KBM-7 (cell line): ENCODE data around the gene ILK.

ENCODE experiments used
- DNase-seq: peaks from one replicate; pipeline ENCODE4 v3.0.0-alpha.2; 2015
- in situ Hi-C: fragments of 300-500 bp; cut with MboI; formaldehyde crosslinking; loops from 2 replicates; pipeline ENCODE4 v1.14.3; 2020; ENCODE audit warnings: low sequenced_read_pairs, low pct_unique_long_range_greater_than_20kb, mixed read lengths

Gene ILK

DNA sequence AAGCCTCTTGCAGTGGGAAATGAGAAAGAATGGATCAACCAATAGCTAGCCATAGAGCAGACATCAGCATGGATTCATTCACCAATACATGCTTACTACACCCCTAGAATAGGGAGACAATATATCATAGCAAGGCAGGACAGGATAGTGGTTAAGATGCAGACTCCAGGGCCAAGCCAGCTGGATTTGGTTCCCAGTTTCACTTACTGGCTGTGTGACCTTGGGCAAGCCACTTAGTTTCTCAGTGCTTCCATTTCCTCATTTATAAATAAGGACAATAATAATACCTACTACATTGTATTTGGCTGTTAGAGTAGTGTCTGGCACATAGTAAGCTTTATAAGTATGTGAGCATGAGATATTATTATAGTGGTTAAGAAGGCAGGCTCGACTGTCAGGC lies 44.9 kb downstream of the ILK start:
- in situ Hi-C loops: no loop called here

DNA sequence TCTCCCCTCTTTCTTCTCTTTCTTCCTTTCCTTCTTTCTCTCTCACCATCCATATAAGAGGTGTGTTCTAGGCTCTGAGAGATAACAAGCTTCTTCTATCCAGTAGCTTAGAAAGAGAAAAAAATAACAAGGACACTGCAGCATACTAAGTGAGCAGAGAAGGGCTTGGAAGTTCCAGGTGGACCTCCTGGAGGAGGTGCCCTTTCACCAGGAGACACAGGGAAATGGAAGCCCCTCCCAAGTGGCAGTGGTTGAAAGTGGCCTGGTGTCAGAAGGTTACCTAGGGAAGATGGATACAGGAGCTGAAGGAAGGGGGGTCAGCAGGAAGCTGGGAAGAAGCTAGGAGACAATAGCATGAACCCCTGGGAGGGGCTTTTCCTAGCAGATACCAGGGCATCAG lies 46.5 kb downstream of the ILK start:
- no peak for DNase-seq
- in situ Hi-C loops: no loop called here

More for the DNA sequence above, 44.9 kb downstream of the ILK start:
- DNase-seq: no peak

DNA sequence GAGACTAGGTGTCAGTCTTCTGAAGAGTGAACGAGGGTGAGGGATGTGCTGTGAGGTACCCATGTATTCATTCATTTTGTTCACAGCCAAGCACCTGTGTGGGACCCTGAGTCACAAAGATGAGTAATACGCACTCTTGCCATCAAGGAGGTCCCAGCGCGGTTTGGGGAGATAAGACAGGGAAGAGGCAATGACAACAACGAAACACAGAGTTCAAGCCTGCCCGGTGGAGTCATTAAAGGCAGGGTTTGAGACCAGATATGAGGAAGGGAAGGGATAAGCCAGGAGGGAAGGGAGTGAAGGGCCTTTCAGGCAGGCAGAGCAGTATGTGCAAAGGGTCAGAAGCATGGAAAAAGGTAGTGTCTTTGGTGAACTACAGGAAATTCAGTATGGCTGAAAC lies 47.4 kb downstream of the ILK start:
- in situ Hi-C loops: no loop called here
- no peak for DNase-seq

DNA sequence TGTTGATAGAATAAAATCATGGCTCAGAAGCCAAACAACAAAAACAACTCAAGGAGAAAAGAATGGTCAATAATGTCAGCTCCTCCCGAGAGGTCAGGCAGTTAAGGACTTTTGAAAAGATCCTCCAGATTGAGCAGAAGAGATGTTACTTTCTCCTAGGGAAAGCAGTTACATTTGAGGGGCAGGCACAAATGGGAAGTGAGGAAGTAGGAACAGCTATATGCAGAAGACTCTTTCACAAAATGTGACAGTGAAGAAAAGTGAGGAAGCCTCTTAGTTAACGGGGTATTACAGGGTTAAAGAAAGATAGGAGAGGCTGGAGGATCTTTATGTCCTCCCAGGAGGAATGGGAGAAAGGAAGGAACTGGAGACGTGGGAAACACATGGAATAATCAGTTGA lies 48.6 kb downstream of the ILK start:
- in situ Hi-C loops: no loop called here

DNA sequence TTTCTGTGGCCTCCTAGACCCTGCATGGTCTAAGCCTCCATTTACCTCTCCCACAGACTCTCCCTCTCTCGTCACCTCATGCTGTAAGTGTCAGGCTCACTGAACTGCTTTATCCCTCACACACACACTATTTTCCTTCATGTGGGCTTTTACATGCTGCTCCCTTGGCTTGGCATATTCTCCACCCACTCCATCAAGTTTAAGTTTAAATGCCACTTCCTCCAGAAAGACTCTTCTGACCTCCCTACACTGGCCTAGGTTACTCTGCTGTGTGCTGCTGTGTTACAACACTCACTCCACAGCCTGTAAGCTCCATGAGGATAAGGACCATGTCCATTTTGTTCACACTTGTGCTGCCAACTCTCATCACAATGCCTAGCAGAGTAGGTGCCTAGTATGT lies 49.5 kb downstream of the ILK start:
- in situ Hi-C loops: no loop called here
- DNase-seq: no peak

More for the DNA sequence above, 48.6 kb downstream of the ILK start:
- no peak for DNase-seq

DNA sequence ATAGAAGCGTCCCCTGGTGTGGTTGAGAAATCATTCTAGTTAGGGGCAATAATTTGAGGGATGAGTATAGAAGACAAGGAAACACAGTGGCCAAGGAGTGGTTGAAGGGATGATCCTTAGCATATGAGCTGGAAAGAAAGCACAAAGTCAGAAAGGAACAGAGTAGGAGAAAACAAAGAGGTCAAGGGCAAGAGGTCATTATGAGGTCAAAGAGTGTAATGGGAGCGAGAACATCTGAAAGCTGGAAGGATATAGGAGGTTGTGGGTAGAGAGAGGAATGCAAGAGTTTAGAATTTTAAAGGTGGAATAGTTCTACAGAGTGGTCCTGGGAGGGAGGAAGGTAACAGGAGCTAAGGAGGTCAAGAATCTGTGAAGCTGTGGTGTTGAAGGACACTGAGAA lies 50.1 kb downstream of the ILK start:
- DNase-seq: no peak
- in situ Hi-C loops: no loop called here

DNA sequence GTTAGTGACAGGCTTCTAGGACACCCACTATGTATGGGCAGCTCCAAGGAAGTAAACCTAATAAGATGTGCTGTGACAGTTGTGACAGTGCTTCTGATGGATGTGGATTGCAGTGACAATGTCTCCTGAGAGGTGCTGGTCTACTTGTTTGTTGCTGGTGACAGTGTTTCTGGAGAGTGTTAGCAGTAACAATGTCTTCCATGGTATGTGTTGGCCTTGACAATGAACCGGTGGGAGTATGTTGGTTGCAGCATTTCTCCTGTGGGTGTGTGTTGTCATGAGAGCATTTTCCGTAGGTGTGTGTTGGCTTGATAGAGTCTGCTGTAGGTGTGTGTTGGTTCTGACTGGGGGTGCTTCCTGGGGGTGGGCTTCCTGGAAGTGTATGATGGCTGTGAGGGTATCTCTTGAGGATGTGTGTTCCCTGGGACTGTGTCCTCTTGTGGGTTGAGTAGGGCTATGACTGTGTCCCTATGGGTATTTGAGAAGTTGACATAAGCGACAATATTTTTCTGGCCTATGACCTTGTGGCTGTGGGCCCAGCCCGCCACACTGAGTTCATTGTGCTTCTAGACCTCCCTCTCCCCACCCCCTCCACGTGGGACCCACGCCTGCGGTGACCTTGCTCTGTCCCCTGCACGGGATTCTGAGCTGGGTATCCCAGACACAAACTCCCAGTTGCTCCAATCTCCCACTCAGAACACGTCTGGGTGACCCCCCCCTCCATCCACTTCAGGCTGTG lies 50.9 kb downstream of the ILK start:
- no peak for DNase-seq
- in situ Hi-C loops: no loop called here

DNA sequence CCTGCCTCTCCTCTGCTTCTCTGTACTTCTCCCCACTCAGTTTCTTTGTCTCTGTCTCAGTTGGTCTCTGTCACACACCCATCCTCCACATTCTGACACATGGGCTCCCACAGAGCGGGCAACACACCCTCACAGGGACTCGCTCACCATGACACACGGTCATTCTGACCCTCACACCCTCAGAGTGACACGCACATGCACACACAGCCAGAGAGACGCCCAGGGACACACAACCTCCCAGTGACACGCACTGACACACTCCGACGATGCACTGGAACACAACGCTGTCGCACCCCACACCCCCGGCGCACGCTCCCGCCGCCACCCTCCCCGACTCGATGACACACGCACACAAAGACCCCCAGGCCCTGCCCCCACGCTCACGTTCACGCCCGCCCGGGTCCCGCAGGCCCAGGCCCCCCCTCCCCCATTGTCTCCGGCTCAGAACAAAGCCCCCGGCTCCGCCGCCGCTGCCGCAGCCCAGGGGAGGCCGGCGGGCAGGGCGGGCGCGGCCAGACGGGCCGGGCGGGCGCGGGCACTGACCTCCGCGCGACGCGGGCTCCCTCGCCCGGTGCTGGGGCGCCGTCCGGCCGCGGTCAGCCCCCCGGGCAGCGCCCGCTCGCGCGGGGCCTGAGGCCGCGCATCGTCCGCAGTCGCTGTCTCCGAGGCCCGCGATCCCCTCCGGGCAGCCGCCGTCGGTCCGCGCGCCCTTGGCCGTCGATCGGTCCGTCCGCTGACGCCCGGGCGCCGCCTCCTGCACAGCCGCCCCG lies 51.6 kb downstream of the ILK start:
- no peak for DNase-seq

DNA sequence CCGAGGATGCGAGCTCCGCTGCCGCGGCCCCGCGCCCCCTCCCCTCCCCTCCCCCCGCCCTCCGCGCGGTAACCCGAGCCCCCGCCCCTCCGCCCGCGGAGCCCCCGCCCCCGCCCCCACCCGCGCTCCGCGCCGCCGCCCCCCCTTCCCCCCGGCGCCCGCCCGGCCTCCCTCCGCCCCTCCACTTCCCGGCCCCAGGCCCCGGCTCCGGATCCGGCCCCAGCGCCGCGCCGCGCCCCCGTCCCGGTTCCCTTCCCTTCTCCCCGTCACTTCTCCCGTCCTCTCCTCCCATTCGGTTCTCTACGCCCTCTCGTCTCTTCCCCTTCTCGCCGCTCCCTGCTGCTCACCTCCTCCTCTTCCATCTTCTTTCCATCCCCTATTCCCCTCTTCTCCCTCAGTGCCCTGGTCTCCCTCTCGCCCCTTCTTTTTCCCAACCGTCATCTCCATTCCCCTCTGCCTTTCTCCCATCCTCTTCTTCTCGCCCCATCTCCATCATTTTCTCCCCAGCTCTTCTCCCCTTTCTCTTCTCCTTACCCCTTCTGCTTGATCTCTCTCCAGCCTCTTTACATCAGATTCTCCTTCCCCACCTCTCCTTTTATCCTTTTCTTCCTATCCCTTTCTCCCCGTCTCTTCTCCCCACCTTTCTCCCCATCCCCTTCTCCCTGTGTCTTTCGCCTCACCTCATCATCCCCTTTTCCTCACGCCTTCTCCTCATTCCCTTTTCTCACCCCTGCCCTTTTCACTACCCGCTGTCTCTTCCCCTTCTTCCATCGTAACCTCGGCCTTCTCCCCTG lies 52.4 kb downstream of the ILK start, which contains the start of gene DCHS1:
TSS of gene DCHS1 (minus strand) at position 20 of the 794 bp plus-strand sequence. CDS start 14,196 bp downstream, outside the sequence.
- DNase-seq: no peak
- in situ Hi-C loops: no loop called here

More for the DNA sequence above, 51.6 kb downstream of the ILK start:
- in situ Hi-C loops: no loop called here

DNA sequence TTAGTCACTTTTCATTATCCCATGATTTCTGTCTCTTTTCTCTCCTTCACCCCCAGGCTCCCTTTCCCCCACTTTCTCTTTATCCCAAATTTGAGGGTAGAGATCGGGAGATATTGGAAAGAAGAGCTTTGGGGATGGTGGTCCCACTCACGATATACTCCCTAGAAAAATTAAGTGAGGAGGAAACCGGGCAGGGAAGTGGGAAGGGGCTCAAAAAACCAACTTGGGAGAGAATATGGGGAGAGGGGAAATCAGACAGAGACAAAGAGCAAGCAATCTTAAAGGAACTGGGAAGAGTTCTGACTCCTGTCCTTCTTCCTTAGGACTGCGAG lies 53.0 kb downstream of the ILK start:
- in situ Hi-C loops: no loop called here
- no peak for DNase-seq

DNA sequence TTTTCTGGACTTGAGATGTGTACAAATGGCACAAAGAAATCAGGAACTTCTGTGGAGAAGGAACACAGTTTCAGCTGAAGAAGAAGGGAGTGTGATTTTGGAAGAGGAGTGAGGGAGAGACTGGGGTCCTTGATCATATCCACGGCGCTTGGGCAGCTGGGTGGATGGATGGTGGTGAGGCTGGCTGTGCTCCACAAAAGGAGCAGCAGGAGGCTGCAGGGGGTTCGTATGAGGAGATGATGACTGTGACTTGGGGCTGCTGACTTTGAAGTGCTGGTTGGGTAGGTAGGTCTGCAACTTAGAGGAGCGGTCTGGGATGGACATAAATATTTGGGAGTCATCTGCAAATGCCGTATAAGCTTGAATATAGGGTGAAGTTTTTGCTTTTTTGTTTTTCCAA lies 53.4 kb downstream of the ILK start:
- no peak for DNase-seq
- in situ Hi-C loops: no loop called here

DNA sequence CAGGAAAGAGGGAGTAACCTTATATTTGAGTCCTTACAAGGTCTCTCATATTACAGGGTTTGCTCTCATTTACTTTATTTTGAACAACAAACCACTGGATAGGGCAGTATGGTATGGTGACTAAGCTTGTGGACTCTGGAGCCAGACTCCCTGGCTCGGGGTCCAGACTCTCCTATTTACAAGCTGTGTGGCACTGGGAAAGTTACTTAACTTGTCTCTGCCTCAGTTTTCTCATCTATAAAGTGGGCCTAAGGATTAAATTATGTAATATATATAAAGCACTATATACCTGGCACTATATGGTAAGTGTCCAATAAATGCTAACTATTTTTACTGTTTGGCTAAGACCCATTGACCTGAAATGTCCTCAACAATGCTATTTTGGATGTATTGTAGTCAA lies 53.8 kb downstream of the ILK start:
- in situ Hi-C loops: no loop called here
- no peak for DNase-seq

DNA sequence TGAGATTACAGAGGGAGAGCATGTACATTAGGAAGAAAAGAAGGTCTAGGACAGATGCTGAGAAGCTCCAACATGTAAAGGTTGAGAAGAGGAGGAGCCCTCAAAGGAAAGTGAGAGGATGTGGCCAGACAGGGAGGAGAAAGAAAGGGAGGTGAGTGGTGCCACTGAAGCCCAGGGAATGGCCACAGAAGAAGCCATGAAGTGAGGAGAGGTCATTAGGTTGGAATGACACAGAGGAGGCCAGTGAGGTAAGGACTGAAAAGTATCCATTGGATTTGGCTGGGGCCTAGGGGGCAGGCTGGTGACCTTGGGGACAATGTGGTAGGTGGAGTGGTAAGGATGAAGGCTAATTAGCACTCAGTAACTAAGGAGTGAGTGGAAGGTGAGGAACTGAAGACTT lies 55.1 kb downstream of the ILK start:
- in situ Hi-C loops: no loop called here
- no peak for DNase-seq
